HL-60 (cell line): Measurements from ENCODE around the gene CDH2.

Experiments used
- DNase-seq, 2 experiments: peaks; one replicate each; pipeline ENCODE4 v3.0.0-alpha.2; 2010 to 2020; ENCODE audit warnings: low read depth in 1 of 2, low spot score in 1 of 2
- H3K27ac ChIP-seq: fragments of 250-450 bp; sonication (Bioruptor Pico); replicated peaks from 2 replicates; pipeline ENCODE4 v1.5.1; 2020; ENCODE audit warnings: mild to moderate bottlenecking, moderate library complexity
- H3K27me3 ChIP-seq: fragments of 250-450 bp; sonication (Bioruptor Pico); 2 replicates; pipeline ENCODE4 v1.5.1; 2021; ENCODE audit warnings: mild to moderate bottlenecking, moderate library complexity; ENCODE audit not compliant: insufficient read depth, poor library complexity, severe bottlenecking
- H3K4me3 ChIP-seq: replicated peaks from 2 replicates; pipeline ENCODE4 v1.5.1; 2011; ENCODE audit warnings: mild to moderate bottlenecking, control low read depth, low read length; ENCODE audit not compliant: insufficient read depth
- CTCF ChIP-seq: IDR thresholded peaks from one replicate; pipeline ENCODE4 v1.5.1; 2011; ENCODE audit warnings: low read length, control low read depth, inconsistent platforms; ENCODE audit not compliant: insufficient read depth
- GABPA ChIP-seq: IDR thresholded peaks from 2 replicates; pipeline ENCODE4 v1.6.1; 2012; ENCODE audit warnings: low read depth
- POLR2AphosphoS5 ChIP-seq: IDR thresholded peaks from 2 replicates; pipeline ENCODE4 v1.6.1; 2012; ENCODE audit warnings: low read depth
- REST ChIP-seq: IDR thresholded peaks from 2 replicates; pipeline ENCODE4 v1.6.1; 2012; ENCODE audit warnings: low read depth; ENCODE audit not compliant: insufficient replicate concordance
- SPI1 ChIP-seq: IDR thresholded peaks from 2 replicates; pipeline ENCODE4 v1.6.1; 2012; ENCODE audit warnings: low read depth, mild to moderate bottlenecking, borderline replicate concordance

The CDH2 gene

GRCh38 chr18:28123401-28124030 lies 53.4 kb downstream of the CDH2 start:
- no peak overlapping the region for H3K4me3 ChIP-seq
- TF ChIP-seq REST, result no peak
- TF ChIP-seq CTCF, result no peak
- TF ChIP-seq SPI1, result no peak
- no peak for TF ChIP-seq GABPA
- TF ChIP-seq POLR2AphosphoS5, result no peak
- no peak overlapping the region for H3K27ac ChIP-seq
- no peak for DNase-seq
- no peaks in the 10 kb centered on the region for H3K27me3 ChIP-seq

- TF ChIP-seq REST, result no peak
- TF ChIP-seq POLR2AphosphoS5, result no peak
- TF ChIP-seq SPI1, result no peak
- no peak for TF ChIP-seq GABPA
- no peak for TF ChIP-seq CTCF
- H3K27ac ChIP-seq, result no peak overlapping the region
- H3K27me3 ChIP-seq, result no peaks in the 10 kb centered on the region
- no peak for DNase-seq
- no peak overlapping the region for H3K4me3 ChIP-seq
These were observed 56.0 kb downstream of the CDH2 start for GRCh38 chr18:28120828-28121515.

GRCh38 chr18:28116461-28116860 lies 60.5 kb downstream of the CDH2 start:
- no peak for DNase-seq
- Histone ChIP-seq H3K4me3 (no peak overlapping the region), H3K27me3 (no peaks in the 10 kb centered on the region), H3K27ac (no peak overlapping the region)
- no peak for TF ChIP-seq GABPA

GRCh38 chr18:28115149-28115550 lies 61.8 kb downstream of the CDH2 start:
- no peak overlapping the region for H3K4me3 ChIP-seq
- no peak for TF ChIP-seq GABPA
- TF ChIP-seq CTCF, result no peak
- TF ChIP-seq REST, result no peak
- no peak for TF ChIP-seq SPI1
- no peak for TF ChIP-seq POLR2AphosphoS5
- no peak overlapping the region for H3K27ac ChIP-seq
- DNase-seq, result no peak
- H3K27me3 ChIP-seq, result no peaks in the 10 kb centered on the region
